Measurements from ENCODE around the gene LTB4R2.

Gene LTB4R2

GRCh38 chr14:24310265-24310645 is 315 bp downstream of the LTB4R2 start:
- H3K9me3 ChIP-seq (ENCODE audit: control insufficient read depth, low read length), result no peaks in the 10 kb centered on the region
- no peaks in the 10 kb centered on the region for H3K27me3 ChIP-seq (ENCODE audit: control insufficient read depth, insufficient read depth, low read length)
- H3K4me3 ChIP-seq (ENCODE audit: low read length), result no peak overlapping the region
- H3K4me1 ChIP-seq (ENCODE audit: control insufficient read depth, insufficient read depth, low read length), result peaks cover 52% of the 10 kb centered on the region
- peaks cover 4% of the 10 kb centered on the region for H3K36me3 ChIP-seq (ENCODE audit: control insufficient read depth, insufficient read depth, low read length)
- H3K9ac ChIP-seq (ENCODE audit: low read length), result peak overlapping the region; percentile 15

- H3K27me3 ChIP-seq (ENCODE audit: control insufficient read depth, insufficient read depth, low read length), result no peaks in the 10 kb centered on the region
- H3K9ac ChIP-seq (ENCODE audit: low read length), result peak within 1 kb of the TSS; percentile 37
- H3K4me1 ChIP-seq (ENCODE audit: control insufficient read depth, insufficient read depth, low read length), result peaks cover 59% of the 10 kb centered on the region
- H3K4me3 ChIP-seq (ENCODE audit: low read length), result no peak within 1 kb of the TSS
- H3K36me3 ChIP-seq (ENCODE audit: control insufficient read depth, insufficient read depth, low read length), result no peaks in the 10 kb centered on the region
- H3K9me3 ChIP-seq (ENCODE audit: control insufficient read depth, low read length), result no peaks in the 10 kb centered on the region
These were observed 985 bp downstream of the LTB4R2 start, which contains the start of gene LTB4R for GRCh38 chr14:24310646-24311604. Gene LTB4R, plus strand, starts transcription at chr14:24311502. Its CDS starts 4,150 bp downstream, at chr14:24315652.

- Histone ChIP-seq H3K9ac (ENCODE audit: low read length) (no peak overlapping the region), H3K4me1 (ENCODE audit: control insufficient read depth, insufficient read depth, low read length) (peaks cover 64% of the 10 kb centered on the region)
These were observed 2.1 kb downstream of the LTB4R2 start for GRCh38 chr14:24311837-24312615.

GRCh38 chr14:24312736-24313507 is 3.0 kb downstream of the LTB4R2 start:
- peaks cover 55% of the 10 kb centered on the region for H3K4me1 ChIP-seq (ENCODE audit: control insufficient read depth, insufficient read depth, low read length)
- no peak overlapping the region for H3K9ac ChIP-seq (ENCODE audit: low read length)
- no peak overlapping the region for H3K4me3 ChIP-seq (ENCODE audit: low read length)

More at GRCh38 chr14:24311837-24312615, 2.1 kb downstream of the LTB4R2 start:
- Histone ChIP-seq H3K9me3 (ENCODE audit: control insufficient read depth, low read length) (no peaks in the 10 kb centered on the region), H3K27me3 (ENCODE audit: control insufficient read depth, insufficient read depth, low read length) (no peaks in the 10 kb centered on the region), H3K4me3 (ENCODE audit: low read length) (no peak overlapping the region), H3K36me3 (ENCODE audit: control insufficient read depth, insufficient read depth, low read length) (no peaks in the 10 kb centered on the region)

GRCh38 chr14:24313913-24314312 is 4.0 kb downstream of the LTB4R2 start:
- H3K27me3 ChIP-seq (ENCODE audit: control insufficient read depth, insufficient read depth, low read length), result peaks cover 2% of the 10 kb centered on the region
- no peaks in the 10 kb centered on the region for H3K36me3 ChIP-seq (ENCODE audit: control insufficient read depth, insufficient read depth, low read length)
- no peaks in the 10 kb centered on the region for H3K9me3 ChIP-seq (ENCODE audit: control insufficient read depth, low read length)
- H3K4me3 ChIP-seq (ENCODE audit: low read length), result no peak overlapping the region
- peaks cover 45% of the 10 kb centered on the region for H3K4me1 ChIP-seq (ENCODE audit: control insufficient read depth, insufficient read depth, low read length)
- no peak overlapping the region for H3K9ac ChIP-seq (ENCODE audit: low read length)

More at GRCh38 chr14:24312736-24313507, 3.0 kb downstream of the LTB4R2 start:
- Histone ChIP-seq H3K9me3 (ENCODE audit: control insufficient read depth, low read length) (no peaks in the 10 kb centered on the region), H3K27me3 (ENCODE audit: control insufficient read depth, insufficient read depth, low read length) (no peaks in the 10 kb centered on the region), H3K36me3 (ENCODE audit: control insufficient read depth, insufficient read depth, low read length) (no peaks in the 10 kb centered on the region)

GRCh38 chr14:24314377-24315193 is 4.6 kb downstream of the LTB4R2 start:
- Histone ChIP-seq H3K4me1 (ENCODE audit: control insufficient read depth, insufficient read depth, low read length) (peaks cover 38% of the 10 kb centered on the region), H3K27me3 (ENCODE audit: control insufficient read depth, insufficient read depth, low read length) (peaks cover 6% of the 10 kb centered on the region), H3K36me3 (ENCODE audit: control insufficient read depth, insufficient read depth, low read length) (no peaks in the 10 kb centered on the region), H3K9me3 (ENCODE audit: control insufficient read depth, low read length) (no peaks in the 10 kb centered on the region), H3K4me3 (ENCODE audit: low read length) (no peak overlapping the region), H3K9ac (ENCODE audit: low read length) (no peak overlapping the region)

- H3K4me3 ChIP-seq (ENCODE audit: low read length), result no peak overlapping the region
- no peaks in the 10 kb centered on the region for H3K9me3 ChIP-seq (ENCODE audit: control insufficient read depth, low read length)
These were observed 5.4 kb downstream of the LTB4R2 start for GRCh38 chr14:24315243-24315806.

GRCh38 chr14:24315807-24316596 is 6.1 kb downstream of the LTB4R2 start:
- Histone ChIP-seq H3K9me3 (ENCODE audit: control insufficient read depth, low read length) (no peaks in the 10 kb centered on the region), H3K9ac (ENCODE audit: low read length) (no peak overlapping the region), H3K36me3 (ENCODE audit: control insufficient read depth, insufficient read depth, low read length) (no peaks in the 10 kb centered on the region), H3K4me3 (ENCODE audit: low read length) (no peak overlapping the region), H3K27me3 (ENCODE audit: control insufficient read depth, insufficient read depth, low read length) (peaks cover 6% of the 10 kb centered on the region), H3K4me1 (ENCODE audit: control insufficient read depth, insufficient read depth, low read length) (peaks cover 27% of the 10 kb centered on the region)

More at GRCh38 chr14:24315243-24315806, 5.4 kb downstream of the LTB4R2 start:
- H3K9ac ChIP-seq (ENCODE audit: low read length), result no peak overlapping the region
- no peaks in the 10 kb centered on the region for H3K36me3 ChIP-seq (ENCODE audit: control insufficient read depth, insufficient read depth, low read length)
- peaks cover 6% of the 10 kb centered on the region for H3K27me3 ChIP-seq (ENCODE audit: control insufficient read depth, insufficient read depth, low read length)
- peaks cover 31% of the 10 kb centered on the region for H3K4me1 ChIP-seq (ENCODE audit: control insufficient read depth, insufficient read depth, low read length)

- H3K4me3 ChIP-seq (ENCODE audit: low read length), result no peak overlapping the region
- peaks cover 6% of the 10 kb centered on the region for H3K27me3 ChIP-seq (ENCODE audit: control insufficient read depth, insufficient read depth, low read length)
- H3K4me1 ChIP-seq (ENCODE audit: control insufficient read depth, insufficient read depth, low read length), result peaks cover 21% of the 10 kb centered on the region
- H3K9me3 ChIP-seq (ENCODE audit: control insufficient read depth, low read length), result no peaks in the 10 kb centered on the region
- H3K9ac ChIP-seq (ENCODE audit: low read length), result no peak overlapping the region
- H3K36me3 ChIP-seq (ENCODE audit: control insufficient read depth, insufficient read depth, low read length), result no peaks in the 10 kb centered on the region
These were observed 6.6 kb downstream of the LTB4R2 start for GRCh38 chr14:24316597-24316950.

GRCh38 chr14:24317141-24317928 is 7.4 kb downstream of the LTB4R2 start:
- Histone ChIP-seq H3K9ac (ENCODE audit: low read length) (no peak overlapping the region), H3K4me1 (ENCODE audit: control insufficient read depth, insufficient read depth, low read length) (peaks cover 17% of the 10 kb centered on the region)

More at GRCh38 chr14:24317141-24317928, 7.4 kb downstream of the LTB4R2 start:
- H3K4me3 ChIP-seq (ENCODE audit: low read length), result no peak overlapping the region
- no peaks in the 10 kb centered on the region for H3K9me3 ChIP-seq (ENCODE audit: control insufficient read depth, low read length)
- H3K27me3 ChIP-seq (ENCODE audit: control insufficient read depth, insufficient read depth, low read length), result peaks cover 6% of the 10 kb centered on the region
- no peaks in the 10 kb centered on the region for H3K36me3 ChIP-seq (ENCODE audit: control insufficient read depth, insufficient read depth, low read length)
